ENCODE results near the gene VIM. TPM values are rescaled to one million over a fixed set of nuclear protein-coding genes. Genes with fewer than 3 reads are reported as not detected.
A peak's percentile ranks its signal among the peaks of the same experiment; 100 is the strongest.

Gene VIM
- total RNA-seq, 1 donor = 10,643 TPM

GRCh38 chr10:17202506-17202905 is 25.5 kb upstream of the VIM start:
- no peak for TF ChIP-seq CTCF (IDR thresholded peaks at IDR 0.05; ENCODE audit: extremely low read depth, low read depth, low read length)
- H3K4me3 ChIP-seq (ENCODE audit: insufficient read depth, low read length) = no peak overlapping the region
- peaks cover 17% of the 10 kb centered on the region for H3K79me2 ChIP-seq (ENCODE audit: insufficient read depth, low read length)
- H3K27ac ChIP-seq (ENCODE audit: low read depth, low read length) = peak overlapping the region; percentile 98
- no peaks in the 10 kb centered on the region for H3K27me3 ChIP-seq (ENCODE audit: insufficient read depth, low read length)
- H4K20me1 ChIP-seq (ENCODE audit: insufficient read depth, low read length) = no peaks in the 10 kb centered on the region
- DNase-seq (ENCODE audit: insufficient read length, low spot score, missing footprints) = no peak
- no peaks in the 10 kb centered on the region for H3K36me3 ChIP-seq (ENCODE audit: insufficient read depth, low read length)
- H3K4me2 ChIP-seq (ENCODE audit: insufficient read depth, low read length) = no peak overlapping the region
- H2AFZ ChIP-seq (ENCODE audit: low read length) = no peak overlapping the region
- H3K4me1 ChIP-seq (ENCODE audit: insufficient read depth, low read length) = peaks cover 34% of the 10 kb centered on the region
- no peaks in the 10 kb centered on the region for H3K9me3 ChIP-seq (ENCODE audit: low read depth, low read length)

- no peaks in the 10 kb centered on the region for H3K9me3 ChIP-seq (ENCODE audit: low read depth, low read length)
- no peak for TF ChIP-seq CTCF (IDR thresholded peaks at IDR 0.05; ENCODE audit: extremely low read depth, low read depth, low read length)
- no peak overlapping the region for H3K4me2 ChIP-seq (ENCODE audit: insufficient read depth, low read length)
- no peak overlapping the region for H3K27ac ChIP-seq (ENCODE audit: low read depth, low read length)
- no peak overlapping the region for H2AFZ ChIP-seq (ENCODE audit: low read length)
- H3K36me3 ChIP-seq (ENCODE audit: insufficient read depth, low read length) = no peaks in the 10 kb centered on the region
- no peaks in the 10 kb centered on the region for H4K20me1 ChIP-seq (ENCODE audit: insufficient read depth, low read length)
- H3K79me2 ChIP-seq (ENCODE audit: insufficient read depth, low read length) = peaks cover 17% of the 10 kb centered on the region
- peaks cover 34% of the 10 kb centered on the region for H3K4me1 ChIP-seq (ENCODE audit: insufficient read depth, low read length)
- no peak overlapping the region for H3K4me3 ChIP-seq (ENCODE audit: insufficient read depth, low read length)
- DNase-seq (ENCODE audit: insufficient read length, low spot score, missing footprints) = no peak
- H3K27me3 ChIP-seq (ENCODE audit: insufficient read depth, low read length) = no peaks in the 10 kb centered on the region
Observed at GRCh38 chr10:17202999-17203398, 25.0 kb upstream of the VIM start.

- Histone ChIP-seq H3K27ac (ENCODE audit: low read depth, low read length) (no peak overlapping the region), H2AFZ (ENCODE audit: low read length) (no peak overlapping the region), H3K9me3 (ENCODE audit: low read depth, low read length) (no peaks in the 10 kb centered on the region), H3K4me3 (ENCODE audit: insufficient read depth, low read length) (no peak overlapping the region), H3K27me3 (ENCODE audit: insufficient read depth, low read length) (no peaks in the 10 kb centered on the region), H3K4me1 (ENCODE audit: insufficient read depth, low read length) (peaks cover 36% of the 10 kb centered on the region), H3K79me2 (ENCODE audit: insufficient read depth, low read length) (peaks cover 14% of the 10 kb centered on the region), H3K4me2 (ENCODE audit: insufficient read depth, low read length) (no peak overlapping the region), H3K36me3 (ENCODE audit: insufficient read depth, low read length) (no peaks in the 10 kb centered on the region), H4K20me1 (ENCODE audit: insufficient read depth, low read length) (no peaks in the 10 kb centered on the region)
- no peak for DNase-seq (ENCODE audit: insufficient read length, low spot score, missing footprints)
- no peak for TF ChIP-seq CTCF (IDR thresholded peaks at IDR 0.05; ENCODE audit: extremely low read depth, low read depth, low read length)
Observed at GRCh38 chr10:17203416-17203815, 24.6 kb upstream of the VIM start.

GRCh38 chr10:17206210-17206709 is 21.8 kb upstream of the VIM start:
- Histone ChIP-seq H3K27me3 (ENCODE audit: insufficient read depth, low read length) (no peaks in the 10 kb centered on the region), H3K79me2 (ENCODE audit: insufficient read depth, low read length) (peaks cover 4% of the 10 kb centered on the region), H3K4me1 (ENCODE audit: insufficient read depth, low read length) (peaks cover 44% of the 10 kb centered on the region), H4K20me1 (ENCODE audit: insufficient read depth, low read length) (no peaks in the 10 kb centered on the region), H3K36me3 (ENCODE audit: insufficient read depth, low read length) (no peaks in the 10 kb centered on the region), H2AFZ (ENCODE audit: low read length) (peak overlapping the region; percentile 58), H3K9me3 (ENCODE audit: low read depth, low read length) (no peaks in the 10 kb centered on the region), H3K4me2 (ENCODE audit: insufficient read depth, low read length) (peak overlapping the region; percentile 62), H3K4me3 (ENCODE audit: insufficient read depth, low read length) (no peak overlapping the region), H3K27ac (ENCODE audit: low read depth, low read length) (peak overlapping the region; percentile 84)
- peak; percentile 92 for DNase-seq (ENCODE audit: insufficient read length, low spot score, missing footprints)
- no peak for TF ChIP-seq CTCF (IDR thresholded peaks at IDR 0.05; ENCODE audit: extremely low read depth, low read depth, low read length)

Data from osteoblast (primary cell).